ENCODE measurements around the gene SPI1.

The SPI1 gene

GRCh38 chr11:47378010-47378835 is at the start of gene SPI1:
Gene SPI1 (minus strand): TSS chr11:47378547. CDS start chr11:47378353, 194 bp downstream.
- no peaks in the 10 kb centered on the region for H3K9me3 Mint-ChIP-seq
- intact Hi-C loops (cut with micrococcal nuclease) = loop anchor here (1.0 kb wide), 1 partner anchor 30 kb away; the partner anchor contains the start of gene SLC39A13
- no peak within 1 kb of the TSS for H3K27ac Mint-ChIP-seq
- no peaks in the 10 kb centered on the region for H3K27me3 Mint-ChIP-seq
- peaks cover 47% of the 10 kb centered on the region for H3K4me1 Mint-ChIP-seq (ENCODE audit: low read depth)
- no peak within 1 kb of the TSS for H3K4me3 Mint-ChIP-seq
- peaks cover 74% of the 10 kb centered on the region for H3K36me3 Mint-ChIP-seq (ENCODE audit: low read depth)

- peaks cover 51% of the 10 kb centered on the region for H3K36me3 Mint-ChIP-seq (ENCODE audit: low read depth)
- intact Hi-C loops (cut with micrococcal nuclease) = no loop called here
- peak within 1 kb of the TSS; percentile 98 for H3K27ac Mint-ChIP-seq
- peak within 1 kb of the TSS; percentile 99 for H3K4me3 Mint-ChIP-seq
- no peaks in the 10 kb centered on the region for H3K27me3 Mint-ChIP-seq
- peaks cover 24% of the 10 kb centered on the region for H3K4me1 Mint-ChIP-seq (ENCODE audit: low read depth)
- no peaks in the 10 kb centered on the region for H3K9me3 Mint-ChIP-seq
Observed at GRCh38 chr11:47426062-47426956, 48.0 kb upstream of the SPI1 start, which contains the start of gene PSMC3. Gene PSMC3 (minus strand): TSS chr11:47426439. CDS start chr11:47426279, 160 bp downstream.

GRCh38 chr11:47425611-47426010 is 47.3 kb upstream of the SPI1 start:
- H3K4me3 Mint-ChIP-seq = peak overlapping the region; percentile 99
- H3K27ac Mint-ChIP-seq = peak overlapping the region; percentile 98
- no peaks in the 10 kb centered on the region for H3K27me3 Mint-ChIP-seq
- H3K9me3 Mint-ChIP-seq = no peaks in the 10 kb centered on the region
- H3K4me1 Mint-ChIP-seq (ENCODE audit: low read depth) = peaks cover 24% of the 10 kb centered on the region
- intact Hi-C loops (cut with micrococcal nuclease) = no loop called here
- H3K36me3 Mint-ChIP-seq (ENCODE audit: low read depth) = peaks cover 58% of the 10 kb centered on the region

- Mint-ChIP-seq H3K4me1 (ENCODE audit: low read depth) (peaks cover 17% of the 10 kb centered on the region), H3K27ac (no peak overlapping the region), H3K27me3 (no peaks in the 10 kb centered on the region), H3K4me3 (no peak overlapping the region), H3K9me3 (no peaks in the 10 kb centered on the region), H3K36me3 (ENCODE audit: low read depth) (peaks cover 100% of the 10 kb centered on the region)
- intact Hi-C loops (cut with micrococcal nuclease) = loop anchor here (10.0 kb wide), 1 partner anchor 104 kb away; no protein-coding TSS in a partner anchor
Observed at GRCh38 chr11:47418454-47419259, 40.3 kb upstream of the SPI1 start.

GRCh38 chr11:47417712-47418111 is 39.4 kb upstream of the SPI1 start:
- H3K4me3 Mint-ChIP-seq = no peak overlapping the region
- H3K9me3 Mint-ChIP-seq = no peaks in the 10 kb centered on the region
- H3K36me3 Mint-ChIP-seq (ENCODE audit: low read depth) = peaks cover 99% of the 10 kb centered on the region
- H3K4me1 Mint-ChIP-seq (ENCODE audit: low read depth) = peaks cover 24% of the 10 kb centered on the region
- peak overlapping the region; percentile 11 for H3K27ac Mint-ChIP-seq
- no peaks in the 10 kb centered on the region for H3K27me3 Mint-ChIP-seq
- intact Hi-C loops (cut with micrococcal nuclease) = loop anchor here (10.0 kb wide), 1 partner anchor 103 kb away; no protein-coding TSS in a partner anchor

- Mint-ChIP-seq H3K36me3 (ENCODE audit: low read depth) (peaks cover 97% of the 10 kb centered on the region), H3K27me3 (no peaks in the 10 kb centered on the region), H3K4me3 (no peak overlapping the region), H3K27ac (no peak overlapping the region), H3K4me1 (ENCODE audit: low read depth) (peaks cover 32% of the 10 kb centered on the region), H3K9me3 (no peaks in the 10 kb centered on the region)
- intact Hi-C loops (cut with micrococcal nuclease) = loop anchor here (10.0 kb wide), 1 partner anchor 101 kb away; no protein-coding TSS in a partner anchor
Observed at GRCh38 chr11:47415949-47416472, 37.7 kb upstream of the SPI1 start.

- H3K27ac Mint-ChIP-seq = no peak overlapping the region
- H3K4me1 Mint-ChIP-seq (ENCODE audit: low read depth) = peaks cover 37% of the 10 kb centered on the region
- peaks cover 92% of the 10 kb centered on the region for H3K36me3 Mint-ChIP-seq (ENCODE audit: low read depth)
- intact Hi-C loops (cut with micrococcal nuclease) = loop anchor here (10.0 kb wide), 1 partner anchor 100 kb away; no protein-coding TSS in a partner anchor
- H3K9me3 Mint-ChIP-seq = no peaks in the 10 kb centered on the region
- no peaks in the 10 kb centered on the region for H3K27me3 Mint-ChIP-seq
- H3K4me3 Mint-ChIP-seq = no peak overlapping the region
Observed at GRCh38 chr11:47415091-47415854, 36.9 kb upstream of the SPI1 start.

- intact Hi-C loops (cut with micrococcal nuclease) = loop anchor here (10.0 kb wide), 1 partner anchor 100 kb away; no protein-coding TSS in a partner anchor
- Mint-ChIP-seq H3K4me1 (ENCODE audit: low read depth) (peaks cover 42% of the 10 kb centered on the region), H3K27me3 (no peaks in the 10 kb centered on the region), H3K9me3 (no peaks in the 10 kb centered on the region), H3K4me3 (no peak overlapping the region), H3K27ac (no peak overlapping the region), H3K36me3 (ENCODE audit: low read depth) (peaks cover 86% of the 10 kb centered on the region)
Observed at GRCh38 chr11:47414685-47415070, 36.3 kb upstream of the SPI1 start.

- Mint-ChIP-seq H3K27me3 (no peaks in the 10 kb centered on the region), H3K27ac (peak overlapping the region; percentile 31), H3K9me3 (no peaks in the 10 kb centered on the region), H3K4me3 (no peak overlapping the region), H3K36me3 (ENCODE audit: low read depth) (peaks cover 80% of the 10 kb centered on the region), H3K4me1 (ENCODE audit: low read depth) (peaks cover 48% of the 10 kb centered on the region)
- intact Hi-C loops (cut with micrococcal nuclease) = loop anchor here (10.0 kb wide), 1 partner anchor 99 kb away; no protein-coding TSS in a partner anchor
Observed at GRCh38 chr11:47413908-47414684, 35.7 kb upstream of the SPI1 start.

- Mint-ChIP-seq H3K27ac (peak overlapping the region; percentile 31), H3K36me3 (ENCODE audit: low read depth) (peaks cover 79% of the 10 kb centered on the region), H3K4me1 (ENCODE audit: low read depth) (peaks cover 52% of the 10 kb centered on the region), H3K4me3 (no peak overlapping the region), H3K9me3 (no peaks in the 10 kb centered on the region), H3K27me3 (no peaks in the 10 kb centered on the region)
- intact Hi-C loops (cut with micrococcal nuclease) = loop anchor here (10.0 kb wide), 1 partner anchor 99 kb away; no protein-coding TSS in a partner anchor
Observed at GRCh38 chr11:47413351-47413750, 35.0 kb upstream of the SPI1 start.

- peaks cover 52% of the 10 kb centered on the region for H3K4me1 Mint-ChIP-seq (ENCODE audit: low read depth)
- no peak overlapping the region for H3K4me3 Mint-ChIP-seq
- H3K36me3 Mint-ChIP-seq (ENCODE audit: low read depth) = peaks cover 67% of the 10 kb centered on the region
- H3K9me3 Mint-ChIP-seq = no peaks in the 10 kb centered on the region
- no peak overlapping the region for H3K27ac Mint-ChIP-seq
- intact Hi-C loops (cut with micrococcal nuclease) = loop anchor here (10.0 kb wide), 1 partner anchor 97 kb away; no protein-coding TSS in a partner anchor
- no peaks in the 10 kb centered on the region for H3K27me3 Mint-ChIP-seq
Observed at GRCh38 chr11:47411884-47412746, 33.8 kb upstream of the SPI1 start.

All from dendritic cell treated with granulocyte-macrophage colony-stimulating factor and Interleukin-4, amounts not matched to agents 40 ng/mL and 50 ng/mL, for 4 days (primary cell).